ENCODE data around the gene VGLL4. TPM values are rescaled to one million over a fixed set of nuclear protein-coding genes. Genes with fewer than 3 reads are reported as not detected.

Gene VGLL4
- total RNA-seq, 4 donors from 2014 or later, result 59.5 to 117 (median 80.9) TPM

- WGBS, 2 donors, result 80 to 87% methylated on average over 6 of the region's 6 CpGs
- no peak for DNase-seq (ENCODE audit: low spot score in 2 of 2)
- TF ChIP-seq POLR2A (IDR thresholded peaks at IDR 0.05) (no peak), CTCF (IDR thresholded peaks at IDR 0.05) (no peak)
- intact Hi-C loops (cut with DNase I; ENCODE audit: low total_unique reads), result no loop called here
- H3K4me3 ChIP-seq (ENCODE audit: low read depth, poor library complexity, severe bottlenecking), result no peak overlapping the region
Measured at GRCh38 chr3:11619461-11619860, 24.3 kb downstream of the VGLL4 start.

- 53 to 65% methylated on average over 5 of the region's 5 CpGs for WGBS, 2 donors
- intact Hi-C loops (cut with DNase I; ENCODE audit: low total_unique reads), result no loop called here
- TF ChIP-seq CTCF (IDR thresholded peaks at IDR 0.05) (no peak), POLR2A (IDR thresholded peaks at IDR 0.05) (no peak)
- H3K4me3 ChIP-seq (ENCODE audit: low read depth, poor library complexity, severe bottlenecking), result no peak overlapping the region
- DNase-seq (ENCODE audit: low spot score in 2 of 2), result no peak
Measured at GRCh38 chr3:11618904-11619303, 24.8 kb downstream of the VGLL4 start.

GRCh38 chr3:11616551-11616950 lies 27.2 kb downstream of the VGLL4 start:
- 43 to 55% methylated on average over 2 of the region's 2 CpGs for WGBS, 2 donors
- H3K4me3 ChIP-seq (ENCODE audit: low read depth, poor library complexity, severe bottlenecking), result no peak overlapping the region
- TF ChIP-seq CTCF (IDR thresholded peaks at IDR 0.05) (no peak), POLR2A (IDR thresholded peaks at IDR 0.05) (no peak)
- DNase-seq (ENCODE audit: low spot score in 2 of 2), result no peak
- intact Hi-C loops (cut with DNase I; ENCODE audit: low total_unique reads), result no loop called here

DNA sequence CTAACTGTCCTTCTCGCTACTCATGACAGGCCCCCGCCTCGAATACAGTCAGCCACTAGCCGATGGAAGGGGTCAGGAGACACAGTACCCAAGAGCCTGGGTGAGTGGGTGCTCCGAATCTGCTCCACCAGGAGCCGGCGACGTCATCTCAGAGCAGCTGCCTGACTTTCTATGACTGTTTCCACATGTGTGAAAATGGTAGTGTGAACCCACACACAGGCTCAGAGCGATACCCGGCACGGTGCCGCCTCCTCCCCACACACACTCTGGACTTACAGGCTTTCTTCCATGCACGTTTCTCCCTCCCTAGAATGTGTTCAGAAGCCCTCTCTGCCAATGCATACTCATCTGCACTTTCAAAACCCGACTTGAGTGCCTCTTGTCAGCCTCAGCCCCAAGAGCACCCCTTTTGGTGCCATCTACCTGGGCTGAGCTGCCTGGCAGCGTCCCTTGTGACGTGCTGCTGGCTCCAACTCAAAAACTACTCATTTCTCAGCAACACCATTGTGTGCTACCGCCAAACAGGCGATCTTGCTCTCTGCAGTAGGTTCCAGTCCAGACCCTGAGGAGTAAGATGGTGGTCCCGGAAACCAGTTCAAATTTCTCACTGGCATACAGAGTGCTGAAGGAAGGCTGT lies 29.7 kb downstream of the VGLL4 start:
- DNase-seq (ENCODE audit: low spot score in 2 of 2), result no peak
- intact Hi-C loops (cut with DNase I; ENCODE audit: low total_unique reads), result no loop called here
- no peak overlapping the region for H3K4me3 ChIP-seq (ENCODE audit: low read depth, poor library complexity, severe bottlenecking)
- WGBS, 2 donors, result 81 to 83% methylated on average over 19 of the region's 19 CpGs
- TF ChIP-seq POLR2A (IDR thresholded peaks at IDR 0.05), result no peak
- TF ChIP-seq CTCF (IDR thresholded peaks at IDR 0.05), result no peak

GRCh38 chr3:11613319-11613718 lies 30.4 kb downstream of the VGLL4 start:
- 63 to 64% methylated on average over 8 of the region's 8 CpGs for WGBS, 2 donors
- H3K4me3 ChIP-seq (ENCODE audit: low read depth, poor library complexity, severe bottlenecking), result no peak overlapping the region
- TF ChIP-seq POLR2A (IDR thresholded peaks at IDR 0.05), result no peak
- no peak for TF ChIP-seq CTCF (IDR thresholded peaks at IDR 0.05)
- intact Hi-C loops (cut with DNase I; ENCODE audit: low total_unique reads), result no loop called here
- DNase-seq (ENCODE audit: low spot score in 2 of 2), result no peak

Measured in lower leg skin (tissue), 4 donors.